COLO668 (cell line): ENCODE measurements around the gene DUSP8.
A peak's percentile ranks its signal among the peaks of the same experiment; 100 is the strongest.

Experiments used
- DNase-seq: peaks from one replicate; lab custom pipeline; 2025; ENCODE audit not compliant: unreplicated experiment; lab: John Stamatoyannopoulos, UW

Gene DUSP8

GRCh38 chr11:1566381-1567051 is 5.6 kb downstream of the DUSP8 start:
- DNase-seq = no peak

- DNase-seq = no peak
Measured at GRCh38 chr11:1565904-1566247, 6.2 kb downstream of the DUSP8 start.

- no peak for DNase-seq
Measured at GRCh38 chr11:1565173-1565903, 6.7 kb downstream of the DUSP8 start.

- DNase-seq = peak; percentile 75
Measured at GRCh38 chr11:1564535-1565172, 7.4 kb downstream of the DUSP8 start.

- peak; percentile 53 for DNase-seq
Measured at GRCh38 chr11:1563697-1564534, 8.2 kb downstream of the DUSP8 start.

- DNase-seq = no peak
Measured at GRCh38 chr11:1563149-1563638, 8.9 kb downstream of the DUSP8 start.

GRCh38 chr11:1562469-1563148 is 9.5 kb downstream of the DUSP8 start:
- no peak for DNase-seq

- no peak for DNase-seq
Measured at GRCh38 chr11:1561955-1562354, 10.1 kb downstream of the DUSP8 start.

GRCh38 chr11:1561266-1561665 is 10.8 kb downstream of the DUSP8 start:
- no peak for DNase-seq

GRCh38 chr11:1560649-1561251 is 11.3 kb downstream of the DUSP8 start:
- DNase-seq = no peak

GRCh38 chr11:1560002-1560648 is 11.9 kb downstream of the DUSP8 start:
- DNase-seq = no peak

- peak; percentile 79 for DNase-seq
Measured at GRCh38 chr11:1559111-1559951, 12.7 kb downstream of the DUSP8 start.

- no peak for DNase-seq
Measured at GRCh38 chr11:1558775-1559110, 13.3 kb downstream of the DUSP8 start.

GRCh38 chr11:1557904-1558774 is 13.9 kb downstream of the DUSP8 start:
- DNase-seq = no peak

- DNase-seq = no peak
Measured at GRCh38 chr11:1557051-1557884, 14.8 kb downstream of the DUSP8 start.

GRCh38 chr11:1556278-1556902 is 15.7 kb downstream of the DUSP8 start:
- no peak for DNase-seq

- DNase-seq = no peak
Measured at GRCh38 chr11:1555713-1556153, 16.3 kb downstream of the DUSP8 start.
